Parathyroid adenoma (tissue), 2 donors: ENCODE data around the gene RALB.
A peak's percentile ranks its signal among the peaks of the same experiment; 100 is the strongest.

Source experiments
- H2AFZ ChIP-seq: fragments of 300-600 bp; sonication (generic); one replicate; pipeline ENCODE4 v1.7.0; 2017; ENCODE audit warnings: antibody characterized with exemption, mild to moderate bottlenecking
- H3K27ac ChIP-seq: fragments of 300-600 bp; sonication (generic); one replicate; pipeline ENCODE4 v1.7.0; 2017
- H3K27me3 ChIP-seq: fragments of 300-600 bp; sonication (generic); one replicate; pipeline ENCODE4 v1.7.0; 2017; ENCODE audit warnings: low read length; ENCODE audit not compliant: control insufficient read depth, insufficient read depth
- H3K36me3 ChIP-seq: fragments of 300-600 bp; sonication (generic); one replicate; pipeline ENCODE4 v1.7.0; 2017; ENCODE audit warnings: low read length; ENCODE audit not compliant: control insufficient read depth, insufficient read depth
- H3K4me1 ChIP-seq: fragments of 300-600 bp; sonication (generic); one replicate; pipeline ENCODE4 v1.7.0; 2017; ENCODE audit warnings: control low read depth
- H3K4me2 ChIP-seq: fragments of 300-600 bp; sonication (generic); one replicate; pipeline ENCODE4 v1.7.0; 2017; ENCODE audit warnings: low read length
- H3K4me3 ChIP-seq: fragments of 300-600 bp; sonication (generic); one replicate; pipeline ENCODE4 v1.7.0; 2017; ENCODE audit warnings: low read depth, low read length
- H3K79me2 ChIP-seq: fragments of 300-600 bp; sonication (generic); one replicate; pipeline ENCODE4 v1.7.0; 2017; ENCODE audit warnings: control low read depth
- H3K9ac ChIP-seq: fragments of 300-600 bp; sonication (generic); one replicate; pipeline ENCODE4 v1.7.0; 2017; ENCODE audit warnings: mild to moderate bottlenecking
- H3K9me3 ChIP-seq: fragments of 300-600 bp; sonication (generic); one replicate; pipeline ENCODE4 v1.7.0; 2017; ENCODE audit warnings: low read length; ENCODE audit not compliant: control insufficient read depth
- TF ChIP-seq, protein P1 (sequence below): fragments of 300-600 bp; sonication (generic); IDR thresholded peaks from one replicate; pipeline ENCODE4 v1.7.0; 2017; ENCODE audit warnings: antibody characterized with exemption, mild to moderate bottlenecking
- donor health status: primary hyperparathyroidism.

RALB gene

DNA sequence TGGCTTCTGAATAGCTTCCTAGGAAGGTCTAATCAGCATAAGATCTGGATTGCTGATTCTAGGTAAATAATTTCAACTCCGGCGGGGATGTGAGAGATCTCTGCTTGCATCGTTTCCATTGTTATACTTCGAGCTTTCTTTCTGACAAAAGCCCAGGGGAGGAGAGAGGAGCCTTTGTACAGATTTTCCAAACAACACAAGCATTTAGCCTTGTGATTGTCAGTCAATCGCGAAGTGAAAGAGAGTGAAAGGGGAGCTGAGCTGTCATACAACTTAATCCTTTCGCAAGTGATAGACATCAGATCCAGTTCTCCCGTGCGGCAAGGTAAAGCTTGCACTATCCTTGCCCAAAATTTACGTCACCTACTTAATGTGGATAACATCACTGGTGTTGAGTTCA lies 26.2 kb downstream of the RALB start:
- H2AFZ ChIP-seq, result no peak overlapping the region
- peaks cover 58% of the 10 kb centered on the region for H3K4me1 ChIP-seq
- H3K9me3 ChIP-seq, result no peaks in the 10 kb centered on the region
- H3K4me2 ChIP-seq, result peak overlapping the region; percentile 39
- H3K36me3 ChIP-seq, result no peaks in the 10 kb centered on the region
- no peak overlapping the region for H3K4me3 ChIP-seq
- no peaks in the 10 kb centered on the region for H3K27me3 ChIP-seq
- TF ChIP-seq, protein P1, sequence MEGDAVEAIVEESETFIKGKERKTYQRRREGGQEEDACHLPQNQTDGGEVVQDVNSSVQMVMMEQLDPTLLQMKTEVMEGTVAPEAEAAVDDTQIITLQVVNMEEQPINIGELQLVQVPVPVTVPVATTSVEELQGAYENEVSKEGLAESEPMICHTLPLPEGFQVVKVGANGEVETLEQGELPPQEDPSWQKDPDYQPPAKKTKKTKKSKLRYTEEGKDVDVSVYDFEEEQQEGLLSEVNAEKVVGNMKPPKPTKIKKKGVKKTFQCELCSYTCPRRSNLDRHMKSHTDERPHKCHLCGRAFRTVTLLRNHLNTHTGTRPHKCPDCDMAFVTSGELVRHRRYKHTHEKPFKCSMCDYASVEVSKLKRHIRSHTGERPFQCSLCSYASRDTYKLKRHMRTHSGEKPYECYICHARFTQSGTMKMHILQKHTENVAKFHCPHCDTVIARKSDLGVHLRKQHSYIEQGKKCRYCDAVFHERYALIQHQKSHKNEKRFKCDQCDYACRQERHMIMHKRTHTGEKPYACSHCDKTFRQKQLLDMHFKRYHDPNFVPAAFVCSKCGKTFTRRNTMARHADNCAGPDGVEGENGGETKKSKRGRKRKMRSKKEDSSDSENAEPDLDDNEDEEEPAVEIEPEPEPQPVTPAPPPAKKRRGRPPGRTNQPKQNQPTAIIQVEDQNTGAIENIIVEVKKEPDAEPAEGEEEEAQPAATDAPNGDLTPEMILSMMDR, result no peak
- no peak overlapping the region for H3K9ac ChIP-seq
- H3K27ac ChIP-seq, result peak overlapping the region; percentile 92
- H3K79me2 ChIP-seq, result peaks cover 60% of the 10 kb centered on the region

DNA sequence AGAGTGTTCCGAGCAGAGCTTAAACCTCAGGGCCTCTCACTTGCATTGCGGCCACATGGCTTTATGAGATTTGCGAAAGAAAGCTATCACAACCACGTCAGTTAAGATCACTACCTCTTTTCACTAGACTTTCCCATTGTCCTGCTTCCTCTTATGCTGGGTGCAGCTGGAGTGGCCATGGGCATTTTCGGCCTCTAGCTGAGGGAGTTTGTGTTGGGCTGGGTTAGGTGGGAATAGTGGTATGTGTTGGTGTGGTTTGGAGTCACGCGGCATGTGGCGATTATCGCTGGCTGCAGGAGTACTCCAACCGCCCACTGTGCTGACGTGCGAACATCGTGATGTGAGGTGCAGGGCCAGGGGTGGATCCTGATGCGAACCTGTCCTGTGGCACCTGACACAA lies 27.1 kb downstream of the RALB start:
- H3K9me3 ChIP-seq, result no peaks in the 10 kb centered on the region
- no peak overlapping the region for H3K9ac ChIP-seq
- H3K36me3 ChIP-seq, result no peaks in the 10 kb centered on the region
- H2AFZ ChIP-seq, result no peak overlapping the region
- TF ChIP-seq, protein P1, result no peak
- H3K4me1 ChIP-seq, result peaks cover 56% of the 10 kb centered on the region
- H3K79me2 ChIP-seq, result peaks cover 64% of the 10 kb centered on the region
- H3K27me3 ChIP-seq, result no peaks in the 10 kb centered on the region
- no peak overlapping the region for H3K4me3 ChIP-seq
- H3K4me2 ChIP-seq, result no peak overlapping the region
- H3K27ac ChIP-seq, result peak overlapping the region; percentile 92

DNA sequence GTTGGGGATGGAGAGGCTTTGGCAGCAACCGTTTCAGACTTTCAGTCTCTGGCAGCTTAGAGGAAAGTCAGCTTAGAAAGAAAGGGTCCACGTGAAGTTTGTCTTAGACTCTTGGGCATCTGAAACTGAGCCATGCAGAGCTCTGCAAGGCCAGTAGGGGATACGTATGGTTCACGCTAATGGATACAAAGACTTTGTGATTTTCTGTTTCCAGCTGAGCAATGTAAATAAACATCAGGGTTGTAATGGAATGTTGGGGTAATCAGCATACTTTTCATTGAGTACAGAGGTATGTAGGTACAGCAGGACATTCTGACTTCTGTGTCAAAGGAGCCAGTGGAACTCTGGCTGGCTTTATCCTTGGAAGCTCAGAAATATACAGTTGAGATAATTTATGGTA lies 31.0 kb downstream of the RALB start:
- no peaks in the 10 kb centered on the region for H3K36me3 ChIP-seq
- TF ChIP-seq, protein P1, result peak; percentile 35
- no peak overlapping the region for H3K4me3 ChIP-seq
- no peaks in the 10 kb centered on the region for H3K27me3 ChIP-seq
- peaks cover 55% of the 10 kb centered on the region for H3K79me2 ChIP-seq
- H3K9me3 ChIP-seq, result no peaks in the 10 kb centered on the region
- no peak overlapping the region for H3K4me2 ChIP-seq
- H3K4me1 ChIP-seq, result peaks cover 45% of the 10 kb centered on the region
- H3K9ac ChIP-seq, result no peak overlapping the region
- H2AFZ ChIP-seq, result no peak overlapping the region
- H3K27ac ChIP-seq, result peak overlapping the region; percentile 89

GRCh38 chr2:120285056-120285455 lies 32.4 kb downstream of the RALB start:
- H3K9ac ChIP-seq, result no peak overlapping the region
- peaks cover 49% of the 10 kb centered on the region for H3K4me1 ChIP-seq
- no peak overlapping the region for H3K4me3 ChIP-seq
- H2AFZ ChIP-seq, result no peak overlapping the region
- H3K27me3 ChIP-seq, result no peaks in the 10 kb centered on the region
- H3K79me2 ChIP-seq, result peaks cover 46% of the 10 kb centered on the region
- H3K27ac ChIP-seq, result peak overlapping the region; percentile 89
- H3K4me2 ChIP-seq, result no peak overlapping the region
- H3K9me3 ChIP-seq, result no peaks in the 10 kb centered on the region
- peaks cover 4% of the 10 kb centered on the region for H3K36me3 ChIP-seq
- TF ChIP-seq, protein P1, result no peak

GRCh38 chr2:120287183-120288015 lies 34.7 kb downstream of the RALB start:
- Histone ChIP-seq H3K27ac (peak overlapping the region; percentile 89), H3K27me3 (no peaks in the 10 kb centered on the region), H3K9me3 (no peaks in the 10 kb centered on the region), H3K4me1 (peaks cover 63% of the 10 kb centered on the region), H3K36me3 (peaks cover 4% of the 10 kb centered on the region), H3K4me2 (no peak overlapping the region), H3K9ac (no peak overlapping the region), H2AFZ (no peak overlapping the region), H3K4me3 (no peak overlapping the region), H3K79me2 (peaks cover 29% of the 10 kb centered on the region)
- TF ChIP-seq, protein P1, result no peak
